Fibroblast of villous mesenchyme (primary cell): ENCODE results near the gene AKR1C3. TPM values are rescaled to one million over a fixed set of nuclear protein-coding genes. Genes with fewer than 3 reads are reported as not detected.
"Not testable (repeated sequence)": the region's sequence is repeated elsewhere in the genome, so short reads cannot be mapped to it uniquely, and the experiment has no call there.

Source experiments
- DNase-seq: peaks from one replicate; pipeline ENCODE4 v3.0.0-alpha.2; 2010; ENCODE audit warnings: low read depth
- H3K4me3 ChIP-seq: 2 replicates; pipeline ENCODE4 v1.5.1; 2011; ENCODE audit warnings: low read depth, mild to moderate bottlenecking, low read length
- total RNA-seq: library from RNA; depleted of rRNA; stranded (reverse); fragments of >200 nt; gene quantifications from 2 replicates; pipeline ENCODE4 v1.2.3, GENCODE V29; 2012
- TF ChIP-seq, protein P1 (sequence below): IDR thresholded peaks from 2 replicates; pipeline ENCODE4 v1.5.1; 2012; ENCODE audit warnings: low read depth, mild to moderate bottlenecking, low read length; ENCODE audit not compliant: insufficient read depth

AKR1C3 gene
- total RNA-seq, 1 donor: 16.4 TPM

- no peak overlapping the region for H3K4me3 ChIP-seq
- TF ChIP-seq, protein P1, sequence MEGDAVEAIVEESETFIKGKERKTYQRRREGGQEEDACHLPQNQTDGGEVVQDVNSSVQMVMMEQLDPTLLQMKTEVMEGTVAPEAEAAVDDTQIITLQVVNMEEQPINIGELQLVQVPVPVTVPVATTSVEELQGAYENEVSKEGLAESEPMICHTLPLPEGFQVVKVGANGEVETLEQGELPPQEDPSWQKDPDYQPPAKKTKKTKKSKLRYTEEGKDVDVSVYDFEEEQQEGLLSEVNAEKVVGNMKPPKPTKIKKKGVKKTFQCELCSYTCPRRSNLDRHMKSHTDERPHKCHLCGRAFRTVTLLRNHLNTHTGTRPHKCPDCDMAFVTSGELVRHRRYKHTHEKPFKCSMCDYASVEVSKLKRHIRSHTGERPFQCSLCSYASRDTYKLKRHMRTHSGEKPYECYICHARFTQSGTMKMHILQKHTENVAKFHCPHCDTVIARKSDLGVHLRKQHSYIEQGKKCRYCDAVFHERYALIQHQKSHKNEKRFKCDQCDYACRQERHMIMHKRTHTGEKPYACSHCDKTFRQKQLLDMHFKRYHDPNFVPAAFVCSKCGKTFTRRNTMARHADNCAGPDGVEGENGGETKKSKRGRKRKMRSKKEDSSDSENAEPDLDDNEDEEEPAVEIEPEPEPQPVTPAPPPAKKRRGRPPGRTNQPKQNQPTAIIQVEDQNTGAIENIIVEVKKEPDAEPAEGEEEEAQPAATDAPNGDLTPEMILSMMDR: no peak
- DNase-seq: no peak
Observed at GRCh38 chr10:5105626-5106025, 11.4 kb downstream of the AKR1C3 start.

DNA sequence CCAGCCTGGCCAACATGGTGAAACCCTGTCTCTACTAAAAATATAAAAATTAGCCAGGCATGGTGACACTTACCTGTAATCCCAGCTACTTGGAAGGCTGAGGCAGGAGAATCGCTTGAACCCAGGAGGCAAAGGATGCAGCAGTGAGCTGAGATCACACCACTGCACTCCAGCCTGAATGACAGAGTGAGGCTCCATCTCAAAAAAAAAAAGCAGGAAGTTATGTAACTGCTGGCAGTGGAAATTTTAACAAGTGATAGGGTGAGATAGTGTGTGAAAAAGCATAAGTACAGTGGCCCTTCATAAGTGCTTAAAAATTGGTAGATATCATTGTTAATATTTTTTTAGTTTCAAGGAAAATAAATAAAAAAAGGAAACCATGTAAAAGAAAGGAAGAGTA, 12.3 kb downstream of the AKR1C3 start:
- TF ChIP-seq, protein P1: no peak
- H3K4me3 ChIP-seq: no peak overlapping the region

DNA sequence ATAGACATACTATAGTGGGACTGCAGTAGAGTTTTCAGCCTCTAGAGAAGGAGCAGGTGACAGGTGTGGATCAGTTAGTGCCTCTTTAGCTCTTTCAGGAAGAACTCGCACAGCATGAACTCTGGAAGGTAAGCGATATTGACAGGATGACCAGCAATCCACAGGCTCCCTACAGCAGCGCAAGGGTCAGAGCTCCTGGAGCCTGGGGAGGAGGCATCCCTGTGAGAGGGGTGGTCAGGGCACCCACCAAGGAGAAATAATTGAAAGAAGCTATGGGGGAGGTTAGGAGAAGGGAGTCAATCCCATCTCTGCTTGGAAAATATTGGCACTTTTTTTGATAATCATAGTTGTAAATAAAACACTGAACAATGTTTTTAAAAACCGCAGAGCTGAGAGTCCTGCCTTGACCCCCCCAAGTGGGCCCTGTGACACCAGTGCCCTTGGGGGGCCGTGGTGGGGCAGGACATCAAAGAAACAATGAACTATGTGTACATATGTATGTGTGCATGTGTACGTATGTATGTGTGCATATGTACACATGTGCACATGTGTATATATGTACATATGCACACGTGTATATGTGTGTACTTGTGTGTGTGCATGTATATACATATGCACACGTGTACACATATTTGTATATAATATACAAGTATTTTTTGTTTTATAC, 13.8 kb downstream of the AKR1C3 start:
- DNase-seq: no peak
- no peak overlapping the region for H3K4me3 ChIP-seq
- TF ChIP-seq, protein P1: no peak

More for the DNA sequence above, 12.3 kb downstream of the AKR1C3 start:
- DNase-seq: no peak

GRCh38 chr10:5108658-5109416, 14.6 kb downstream of the AKR1C3 start:
- TF ChIP-seq, protein P1: no peak
- DNase-seq: no peak
- H3K4me3 ChIP-seq: no peak overlapping the region

GRCh38 chr10:5109861-5110260, 15.6 kb downstream of the AKR1C3 start:
- H3K4me3 ChIP-seq, DNase-seq: not testable (repeated sequence)

DNA sequence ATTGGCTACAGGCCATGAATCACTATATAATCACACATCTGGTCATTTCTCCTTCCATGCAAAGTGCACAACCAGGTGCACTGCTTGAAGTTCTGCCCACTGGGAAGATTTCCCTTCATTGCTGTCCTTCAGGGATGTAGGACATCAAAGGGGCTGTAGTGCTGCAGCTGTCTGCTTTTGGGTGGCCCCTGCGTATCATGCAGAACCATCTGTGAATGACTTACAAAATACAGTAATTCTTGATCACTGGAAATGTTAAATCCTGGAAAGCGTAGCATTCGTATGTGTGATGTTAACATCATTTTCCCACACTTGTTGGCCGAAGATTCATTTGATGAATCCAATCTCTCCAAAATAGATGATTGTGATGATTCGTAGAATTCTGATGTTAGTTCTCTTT, 22.4 kb downstream of the AKR1C3 start:
- no peak overlapping the region for H3K4me3 ChIP-seq
- TF ChIP-seq, protein P1: no peak
- no peak for DNase-seq

DNA sequence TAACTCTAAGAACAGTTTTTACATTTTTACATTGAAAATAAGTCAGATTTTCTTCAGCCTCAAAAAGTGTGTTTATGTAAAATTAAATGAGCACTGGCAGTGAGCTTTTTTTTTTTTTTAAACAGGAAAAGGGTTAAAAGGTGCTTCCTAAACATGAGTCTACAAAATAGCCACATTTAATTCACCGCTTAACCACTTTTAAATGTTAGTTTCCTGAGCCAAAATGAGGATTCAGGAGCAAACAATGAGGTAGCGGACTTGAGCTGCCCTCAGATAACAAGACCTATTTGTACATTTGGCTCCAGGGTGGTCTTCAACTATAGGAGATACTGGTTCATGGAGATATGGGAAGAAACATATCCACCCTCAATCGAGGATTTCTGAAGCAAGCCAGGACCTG, 22.8 kb downstream of the AKR1C3 start:
- H3K4me3 ChIP-seq: no peak overlapping the region
- DNase-seq: no peak
- TF ChIP-seq, protein P1: no peak

DNA sequence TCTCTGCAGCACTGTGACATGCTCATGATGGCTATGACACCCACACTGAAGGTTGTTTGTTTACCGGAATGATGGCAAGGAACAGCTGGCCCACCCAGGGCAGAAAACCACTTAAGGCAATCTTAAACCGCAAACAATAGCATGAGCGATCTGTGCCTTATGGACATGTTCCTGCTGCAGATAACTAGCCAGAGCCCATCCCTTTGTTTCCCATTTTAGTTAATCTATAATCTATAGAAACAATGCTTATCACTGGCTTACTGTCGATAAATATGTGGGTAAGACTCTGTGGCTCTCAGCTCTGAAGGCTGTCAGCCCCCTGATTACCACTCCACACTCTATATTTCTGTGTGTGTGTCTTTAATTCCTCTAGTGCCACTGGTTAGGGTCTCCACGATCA, 25.8 kb downstream of the AKR1C3 start:
- not testable (repeated sequence) for DNase-seq, H3K4me3 ChIP-seq
